ENCODE results near the gene PEX11A.

GRCh38 chr15:89648106-89649012 is 42.2 kb downstream of the PEX11A start:
- TF ChIP-seq ETV6 (CRISPR knock-in tag; IDR thresholded peaks at IDR 0.05) (no peak), CTCF (IDR thresholded peaks at IDR 0.05) (no peak), RORB (CRISPR knock-in tag; IDR thresholded peaks at IDR 0.05) (no peak), IRF2 (CRISPR knock-in tag; IDR thresholded peaks at IDR 0.05; ENCODE audit: borderline replicate concordance, low read depth) (no peak), ATF2 (CRISPR knock-in tag; IDR thresholded peaks at IDR 0.05; ENCODE audit: borderline replicate concordance, low read depth) (no peak), AFF4 (CRISPR knock-in tag; IDR thresholded peaks at IDR 0.05; ENCODE audit: borderline replicate concordance) (no peak), TP53 (CRISPR knock-in tag; IDR thresholded peaks at IDR 0.05) (no peak), ZBTB21 (CRISPR knock-in tag; IDR thresholded peaks at IDR 0.05; ENCODE audit: borderline replicate concordance) (no peak), ZNF281 (CRISPR knock-in tag; IDR thresholded peaks at IDR 0.05) (no peak), ESRRA (CRISPR knock-in tag; IDR thresholded peaks at IDR 0.05; ENCODE audit: borderline replicate concordance) (no peak), CREB1 (CRISPR knock-in tag; IDR thresholded peaks at IDR 0.05) (no peak), AR (CRISPR knock-in tag; IDR thresholded peaks at IDR 0.05) (no peak), HMGXB4 (CRISPR knock-in tag; IDR thresholded peaks at IDR 0.05) (no peak)
